ENCODE results near the gene UHRF1. TPM values are rescaled to one million over a fixed set of nuclear protein-coding genes. Genes with fewer than 3 reads are reported as not detected.

Gene UHRF1
- total RNA-seq, 4 donors from 2014 or later = 0.63 to 3.5 (median 1.0) TPM

DNA sequence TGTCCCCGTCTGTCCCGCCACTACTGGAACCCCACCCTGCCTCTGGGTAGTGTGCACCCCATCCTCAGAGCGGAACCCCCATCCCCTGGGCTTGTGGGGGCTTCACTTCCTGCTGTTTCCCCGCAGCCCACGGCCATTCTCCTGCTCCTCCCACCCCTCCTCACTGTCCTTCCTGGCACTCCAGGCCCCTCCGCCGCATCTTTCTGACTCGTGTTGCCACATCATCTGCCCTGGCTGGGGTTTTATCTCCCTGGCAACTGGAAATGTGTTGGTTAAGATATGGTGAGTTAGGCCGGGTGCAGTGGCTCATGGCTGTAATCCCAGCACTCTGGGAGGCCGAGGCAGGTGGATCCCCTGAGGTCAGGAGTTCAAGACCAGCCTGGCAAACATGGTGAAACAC is 96.9 kb downstream of the UHRF1 start:
- DNase-seq (ENCODE audit: low spot score) (no peak), ATAC-seq (ENCODE audit: low FRiP score) (no peak)
- TF ChIP-seq, protein P1, sequence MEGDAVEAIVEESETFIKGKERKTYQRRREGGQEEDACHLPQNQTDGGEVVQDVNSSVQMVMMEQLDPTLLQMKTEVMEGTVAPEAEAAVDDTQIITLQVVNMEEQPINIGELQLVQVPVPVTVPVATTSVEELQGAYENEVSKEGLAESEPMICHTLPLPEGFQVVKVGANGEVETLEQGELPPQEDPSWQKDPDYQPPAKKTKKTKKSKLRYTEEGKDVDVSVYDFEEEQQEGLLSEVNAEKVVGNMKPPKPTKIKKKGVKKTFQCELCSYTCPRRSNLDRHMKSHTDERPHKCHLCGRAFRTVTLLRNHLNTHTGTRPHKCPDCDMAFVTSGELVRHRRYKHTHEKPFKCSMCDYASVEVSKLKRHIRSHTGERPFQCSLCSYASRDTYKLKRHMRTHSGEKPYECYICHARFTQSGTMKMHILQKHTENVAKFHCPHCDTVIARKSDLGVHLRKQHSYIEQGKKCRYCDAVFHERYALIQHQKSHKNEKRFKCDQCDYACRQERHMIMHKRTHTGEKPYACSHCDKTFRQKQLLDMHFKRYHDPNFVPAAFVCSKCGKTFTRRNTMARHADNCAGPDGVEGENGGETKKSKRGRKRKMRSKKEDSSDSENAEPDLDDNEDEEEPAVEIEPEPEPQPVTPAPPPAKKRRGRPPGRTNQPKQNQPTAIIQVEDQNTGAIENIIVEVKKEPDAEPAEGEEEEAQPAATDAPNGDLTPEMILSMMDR (IDR thresholded peaks at IDR 0.05) = no peak

DNA sequence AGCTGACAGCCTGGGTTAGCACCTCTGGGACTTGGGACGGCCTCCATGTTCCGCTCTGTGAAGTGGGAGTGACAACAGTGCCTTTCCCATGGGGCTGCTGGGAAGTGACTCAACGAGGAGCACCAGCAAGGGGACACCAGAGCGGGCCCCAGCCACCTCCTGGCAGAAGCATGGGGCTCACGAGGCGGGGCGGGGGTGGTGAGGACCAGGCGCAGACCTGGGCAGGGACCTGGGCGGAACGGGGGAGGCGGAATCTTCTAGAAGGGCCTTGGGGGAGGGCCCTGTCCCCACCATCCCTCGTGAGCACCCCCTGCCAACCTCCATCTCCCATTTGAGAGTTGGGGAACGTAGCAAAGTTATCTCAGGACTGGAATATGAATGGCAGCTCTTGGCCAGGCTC is 97.5 kb downstream of the UHRF1 start:
- TF ChIP-seq, protein P1 (IDR thresholded peaks at IDR 0.05) = no peak
- ATAC-seq (ENCODE audit: low FRiP score) (no peak), DNase-seq (ENCODE audit: low spot score) (no peak)

Small RNA genes lying within 50 kb of the gene (small RNA-seq; reads per million reads assigned to genes)
- not detected for gene MIR4747

Other genes with a start within 250 kb of the UHRF1 start
- 10 to 100 TPM; 25.7 to 59.2 (median 51.6) TPM for gene MYDGF, start 239.2 kb upstream of the UHRF1 start, total RNA-seq
- 10 to 100 TPM; 25.3 to 42.9 (median 41.0) TPM for gene DPP9, start 185.7 kb upstream of the UHRF1 start, total RNA-seq
- 10 to 100 TPM; 11.8 to 22.1 (median 13.9) TPM for gene FEM1A, start 117.8 kb upstream of the UHRF1 start, total RNA-seq
- 1 to 10 TPM; 4.1 to 8.5 (median 6.3) TPM for gene TICAM1, start 77.8 kb upstream of the UHRF1 start, total RNA-seq
- gene PLIN3, start 41.8 kb upstream of the UHRF1 start, total RNA-seq = 10 to 100 TPM; 23.1 to 64.0 (median 33.8) TPM
- gene ARRDC5, start 6.6 kb upstream of the UHRF1 start, total RNA-seq = 1 to 10 TPM in 1 of 4 donors, under 1 TPM in 1, not detected in 2; 0.69 to 1.1 TPM
- gene KDM4B, start 59.6 kb downstream of the UHRF1 start, total RNA-seq = 10 to 100 TPM; 16.3 to 38.3 (median 22.4) TPM